ENCODE results near the gene LTB. TPM values are rescaled to one million over a fixed set of nuclear protein-coding genes. Genes with fewer than 3 reads are reported as not detected.

The LTB gene
- polyA plus RNA-seq, 2 donors, result 1.8 to 3.0 TPM

- Histone ChIP-seq H3K4me3 (ENCODE audit: low read depth in 1 of 2, low read length in 2 of 2) (no peak overlapping the region), H3K27ac (ENCODE audit: low read depth in 2 of 2, low read length in 1 of 2) (no peak overlapping the region)
- 83 to 85% methylated on average over 3 of the region's 3 CpGs for WGBS, 2 donors
Measured at GRCh38 chr6:31577579-31577966, 4.7 kb downstream of the LTB start.

DNA sequence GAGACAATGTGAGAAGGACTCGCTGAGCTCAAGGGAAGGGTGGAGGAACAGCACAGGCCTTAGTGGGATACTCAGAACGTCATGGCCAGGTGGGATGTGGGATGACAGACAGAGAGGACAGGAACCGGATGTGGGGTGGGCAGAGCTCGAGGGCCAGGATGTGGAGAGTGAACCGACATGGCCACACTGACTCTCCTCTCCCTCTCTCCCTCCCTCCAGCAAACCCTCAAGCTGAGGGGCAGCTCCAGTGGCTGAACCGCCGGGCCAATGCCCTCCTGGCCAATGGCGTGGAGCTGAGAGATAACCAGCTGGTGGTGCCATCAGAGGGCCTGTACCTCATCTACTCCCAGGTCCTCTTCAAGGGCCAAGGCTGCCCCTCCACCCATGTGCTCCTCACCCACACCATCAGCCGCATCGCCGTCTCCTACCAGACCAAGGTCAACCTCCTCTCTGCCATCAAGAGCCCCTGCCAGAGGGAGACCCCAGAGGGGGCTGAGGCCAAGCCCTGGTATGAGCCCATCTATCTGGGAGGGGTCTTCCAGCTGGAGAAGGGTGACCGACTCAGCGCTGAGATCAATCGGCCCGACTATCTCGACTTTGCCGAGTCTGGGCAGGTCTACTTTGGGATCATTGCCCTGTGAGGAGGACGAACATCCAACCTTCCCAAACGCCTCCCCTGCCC, 5.2 kb downstream of the LTB start:
- Histone ChIP-seq H3K4me3 (ENCODE audit: low read depth in 1 of 2, low read length in 2 of 2) (peak overlapping the region in 1 of 2 donors; percentile 10), H3K27ac (ENCODE audit: low read depth in 2 of 2, low read length in 1 of 2) (peak overlapping the region in 1 of 2 donors; percentile 19), H3K9me3 (ENCODE audit: control insufficient read depth in 2 of 2, insufficient read depth in 1 of 2, low read depth in 1 of 2, low read length in 1 of 2) (no peaks in the 10 kb centered on the region), H3K36me3 (ENCODE audit: control insufficient read depth in 2 of 2, insufficient read depth in 2 of 2, low read length in 1 of 2) (no peaks in the 10 kb centered on the region), H3K4me1 (ENCODE audit: control insufficient read depth in 2 of 2, insufficient read depth in 2 of 2, low read length in 1 of 2) (peaks cover 0 to 6% of the 10 kb centered on the region in 2 donors), H3K27me3 (ENCODE audit: control insufficient read depth in 1 of 2, insufficient read depth in 2 of 2, low read length in 2 of 2) (no peaks in the 10 kb centered on the region)
- 73 to 79% methylated on average over 19 of the region's 19 CpGs for WGBS, 2 donors

More at GRCh38 chr6:31577579-31577966, 4.7 kb downstream of the LTB start:
- H3K9me3 ChIP-seq (ENCODE audit: control insufficient read depth in 2 of 2, insufficient read depth in 1 of 2, low read depth in 1 of 2, low read length in 1 of 2), result no peaks in the 10 kb centered on the region
- H3K4me1 ChIP-seq (ENCODE audit: control insufficient read depth in 2 of 2, insufficient read depth in 2 of 2, low read length in 1 of 2), result peaks cover 0 to 6% of the 10 kb centered on the region in 2 donors
- no peaks in the 10 kb centered on the region for H3K36me3 ChIP-seq (ENCODE audit: control insufficient read depth in 2 of 2, insufficient read depth in 2 of 2, low read length in 1 of 2)
- no peaks in the 10 kb centered on the region for H3K27me3 ChIP-seq (ENCODE audit: control insufficient read depth in 1 of 2, insufficient read depth in 2 of 2, low read length in 2 of 2)

DNA sequence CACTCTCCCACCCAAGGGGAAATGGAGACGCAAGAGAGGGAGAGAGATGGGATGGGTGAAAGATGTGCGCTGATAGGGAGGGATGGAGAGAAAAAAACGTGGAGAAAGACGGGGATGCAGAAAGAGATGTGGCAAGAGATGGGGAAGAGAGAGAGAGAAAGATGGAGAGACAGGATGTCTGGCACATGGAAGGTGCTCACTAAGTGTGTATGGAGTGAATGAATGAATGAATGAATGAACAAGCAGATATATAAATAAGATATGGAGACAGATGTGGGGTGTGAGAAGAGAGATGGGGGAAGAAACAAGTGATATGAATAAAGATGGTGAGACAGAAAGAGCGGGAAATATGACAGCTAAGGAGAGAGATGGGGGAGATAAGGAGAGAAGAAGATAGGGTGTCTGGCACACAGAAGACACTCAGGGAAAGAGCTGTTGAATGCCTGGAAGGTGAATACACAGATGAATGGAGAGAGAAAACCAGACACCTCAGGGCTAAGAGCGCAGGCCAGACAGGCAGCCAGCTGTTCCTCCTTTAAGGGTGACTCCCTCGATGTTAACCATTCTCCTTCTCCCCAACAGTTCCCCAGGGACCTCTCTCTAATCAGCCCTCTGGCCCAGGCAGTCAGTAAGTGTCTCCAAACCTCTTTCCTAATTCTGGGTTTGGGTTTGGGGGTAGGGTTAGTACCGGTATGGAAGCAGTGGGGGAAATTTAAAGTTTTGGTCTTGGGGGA, 6.1 kb downstream of the LTB start:
- peaks cover 0 to 2% of the 10 kb centered on the region in 2 donors for H3K4me1 ChIP-seq (ENCODE audit: control insufficient read depth in 2 of 2, insufficient read depth in 2 of 2, low read length in 1 of 2)
- WGBS, 2 donors, result 70 to 75% methylated on average over 8 of the region's 8 CpGs
- H3K9me3 ChIP-seq (ENCODE audit: control insufficient read depth in 2 of 2, insufficient read depth in 1 of 2, low read depth in 1 of 2, low read length in 1 of 2), result no peaks in the 10 kb centered on the region
- H3K27me3 ChIP-seq (ENCODE audit: control insufficient read depth in 1 of 2, insufficient read depth in 2 of 2, low read length in 2 of 2), result no peaks in the 10 kb centered on the region
- H3K27ac ChIP-seq (ENCODE audit: low read depth in 2 of 2, low read length in 1 of 2), result peak overlapping the region; percentile 13 to 52
- peak overlapping the region; percentile 21 to 35 for H3K4me3 ChIP-seq (ENCODE audit: low read depth in 1 of 2, low read length in 2 of 2)
- no peaks in the 10 kb centered on the region for H3K36me3 ChIP-seq (ENCODE audit: control insufficient read depth in 2 of 2, insufficient read depth in 2 of 2, low read length in 1 of 2)

GRCh38 chr6:31575335-31575901, 6.8 kb downstream of the LTB start, which contains the start of gene TNF:
Gene TNF, plus strand, starts transcription at chr6:31575565. Its CDS starts 177 bp downstream, at chr6:31575742.
- H3K36me3 ChIP-seq (ENCODE audit: control insufficient read depth in 2 of 2, insufficient read depth in 2 of 2, low read length in 1 of 2), result no peaks in the 10 kb centered on the region
- WGBS, 2 donors, result 45 to 47% methylated on average over 19 of the region's 19 CpGs
- no peaks in the 10 kb centered on the region for H3K4me1 ChIP-seq (ENCODE audit: control insufficient read depth in 2 of 2, insufficient read depth in 2 of 2, low read length in 1 of 2)
- H3K4me3 ChIP-seq (ENCODE audit: low read depth in 1 of 2, low read length in 2 of 2), result peak within 1 kb of the TSS; percentile 21 to 35
- no peaks in the 10 kb centered on the region for H3K9me3 ChIP-seq (ENCODE audit: control insufficient read depth in 2 of 2, insufficient read depth in 1 of 2, low read depth in 1 of 2, low read length in 1 of 2)
- H3K27me3 ChIP-seq (ENCODE audit: control insufficient read depth in 1 of 2, insufficient read depth in 2 of 2, low read length in 2 of 2), result no peaks in the 10 kb centered on the region
- peak within 1 kb of the TSS; percentile 13 to 52 for H3K27ac ChIP-seq (ENCODE audit: low read depth in 2 of 2, low read length in 1 of 2)

- WGBS, 2 donors, result 77 to 82% methylated on average over 14 of the region's 14 CpGs
- H3K27me3 ChIP-seq (ENCODE audit: control insufficient read depth in 1 of 2, insufficient read depth in 2 of 2, low read length in 2 of 2), result no peaks in the 10 kb centered on the region
- H3K4me3 ChIP-seq (ENCODE audit: low read depth in 1 of 2, low read length in 2 of 2), result no peak overlapping the region
- H3K36me3 ChIP-seq (ENCODE audit: control insufficient read depth in 2 of 2, insufficient read depth in 2 of 2, low read length in 1 of 2), result no peaks in the 10 kb centered on the region
- no peaks in the 10 kb centered on the region for H3K9me3 ChIP-seq (ENCODE audit: control insufficient read depth in 2 of 2, insufficient read depth in 1 of 2, low read depth in 1 of 2, low read length in 1 of 2)
- no peak overlapping the region for H3K27ac ChIP-seq (ENCODE audit: low read depth in 2 of 2, low read length in 1 of 2)
- no peaks in the 10 kb centered on the region for H3K4me1 ChIP-seq (ENCODE audit: control insufficient read depth in 2 of 2, insufficient read depth in 2 of 2, low read length in 1 of 2)
Measured at GRCh38 chr6:31574106-31575061, 7.8 kb downstream of the LTB start.

GRCh38 chr6:31573239-31574105, 8.8 kb downstream of the LTB start:
- peak overlapping the region in 1 of 2 donors; percentile 24 for H3K27ac ChIP-seq (ENCODE audit: low read depth in 2 of 2, low read length in 1 of 2)
- no peaks in the 10 kb centered on the region for H3K27me3 ChIP-seq (ENCODE audit: control insufficient read depth in 1 of 2, insufficient read depth in 2 of 2, low read length in 2 of 2)
- no peak overlapping the region for H3K4me3 ChIP-seq (ENCODE audit: low read depth in 1 of 2, low read length in 2 of 2)
- H3K4me1 ChIP-seq (ENCODE audit: control insufficient read depth in 2 of 2, insufficient read depth in 2 of 2, low read length in 1 of 2), result no peaks in the 10 kb centered on the region
- H3K36me3 ChIP-seq (ENCODE audit: control insufficient read depth in 2 of 2, insufficient read depth in 2 of 2, low read length in 1 of 2), result no peaks in the 10 kb centered on the region
- WGBS, 2 donors, result 89 to 91% methylated on average over 9 of the region's 9 CpGs
- no peaks in the 10 kb centered on the region for H3K9me3 ChIP-seq (ENCODE audit: control insufficient read depth in 2 of 2, insufficient read depth in 1 of 2, low read depth in 1 of 2, low read length in 1 of 2)

DNA sequence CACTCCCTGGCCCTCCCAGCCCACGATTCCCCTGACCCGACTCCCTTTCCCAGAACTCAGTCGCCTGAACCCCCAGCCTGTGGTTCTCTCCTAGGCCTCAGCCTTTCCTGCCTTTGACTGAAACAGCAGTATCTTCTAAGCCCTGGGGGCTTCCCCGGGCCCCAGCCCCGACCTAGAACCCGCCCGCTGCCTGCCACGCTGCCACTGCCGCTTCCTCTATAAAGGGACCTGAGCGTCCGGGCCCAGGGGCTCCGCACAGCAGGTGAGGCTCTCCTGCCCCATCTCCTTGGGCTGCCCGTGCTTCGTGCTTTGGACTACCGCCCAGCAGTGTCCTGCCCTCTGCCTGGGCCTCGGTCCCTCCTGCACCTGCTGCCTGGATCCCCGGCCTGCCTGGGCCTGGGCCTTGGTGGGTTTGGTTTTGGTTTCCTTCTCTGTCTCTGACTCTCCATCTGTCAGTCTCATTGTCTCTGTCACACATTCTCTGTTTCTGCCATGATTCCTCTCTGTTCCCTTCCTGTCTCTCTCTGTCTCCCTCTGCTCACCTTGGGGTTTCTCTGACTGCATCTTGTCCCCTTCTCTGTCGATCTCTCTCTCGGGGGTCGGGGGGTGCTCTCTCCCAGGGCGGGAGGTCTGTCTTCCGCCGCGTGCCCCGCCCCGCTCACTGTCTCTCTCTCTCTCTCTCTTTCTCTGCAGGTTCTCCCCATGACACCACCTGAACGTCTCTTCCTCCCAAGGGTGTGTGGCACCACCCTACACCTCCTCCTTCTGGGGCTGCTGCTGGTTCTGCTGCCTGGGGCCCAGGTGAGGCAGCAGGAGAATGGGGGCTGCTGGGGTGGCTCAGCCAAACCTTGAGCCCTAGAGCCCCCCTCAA, 9.9 kb downstream of the LTB start, which contains the start of gene LTA:
LTA (plus strand) TSS at position 249 of the 871 bp plus-strand sequence; CDS start at position 703, 454 bp downstream.
- Histone ChIP-seq H3K27me3 (ENCODE audit: control insufficient read depth in 1 of 2, insufficient read depth in 2 of 2, low read length in 2 of 2) (no peaks in the 10 kb centered on the region), H3K27ac (ENCODE audit: low read depth in 2 of 2, low read length in 1 of 2) (peak within 1 kb of the TSS; percentile 18 to 63), H3K4me3 (ENCODE audit: low read depth in 1 of 2, low read length in 2 of 2) (peak within 1 kb of the TSS in 1 of 2 donors; percentile 28), H3K9me3 (ENCODE audit: control insufficient read depth in 2 of 2, insufficient read depth in 1 of 2, low read depth in 1 of 2, low read length in 1 of 2) (no peaks in the 10 kb centered on the region), H3K36me3 (ENCODE audit: control insufficient read depth in 2 of 2, insufficient read depth in 2 of 2, low read length in 1 of 2) (no peaks in the 10 kb centered on the region), H3K4me1 (ENCODE audit: control insufficient read depth in 2 of 2, insufficient read depth in 2 of 2, low read length in 1 of 2) (peaks cover 0 to 2% of the 10 kb centered on the region in 2 donors)
- 74 to 76% methylated on average over 27 of the region's 27 CpGs for WGBS, 2 donors

All from esophagus (tissue), 2 donors.